NCI-H1436 (cell line): Measurements from ENCODE around the gene LIPC.

Source experiments
- DNase-seq: peaks from one replicate; lab custom pipeline; 2025; lab: John Stamatoyannopoulos, UW

The LIPC gene

DNA sequence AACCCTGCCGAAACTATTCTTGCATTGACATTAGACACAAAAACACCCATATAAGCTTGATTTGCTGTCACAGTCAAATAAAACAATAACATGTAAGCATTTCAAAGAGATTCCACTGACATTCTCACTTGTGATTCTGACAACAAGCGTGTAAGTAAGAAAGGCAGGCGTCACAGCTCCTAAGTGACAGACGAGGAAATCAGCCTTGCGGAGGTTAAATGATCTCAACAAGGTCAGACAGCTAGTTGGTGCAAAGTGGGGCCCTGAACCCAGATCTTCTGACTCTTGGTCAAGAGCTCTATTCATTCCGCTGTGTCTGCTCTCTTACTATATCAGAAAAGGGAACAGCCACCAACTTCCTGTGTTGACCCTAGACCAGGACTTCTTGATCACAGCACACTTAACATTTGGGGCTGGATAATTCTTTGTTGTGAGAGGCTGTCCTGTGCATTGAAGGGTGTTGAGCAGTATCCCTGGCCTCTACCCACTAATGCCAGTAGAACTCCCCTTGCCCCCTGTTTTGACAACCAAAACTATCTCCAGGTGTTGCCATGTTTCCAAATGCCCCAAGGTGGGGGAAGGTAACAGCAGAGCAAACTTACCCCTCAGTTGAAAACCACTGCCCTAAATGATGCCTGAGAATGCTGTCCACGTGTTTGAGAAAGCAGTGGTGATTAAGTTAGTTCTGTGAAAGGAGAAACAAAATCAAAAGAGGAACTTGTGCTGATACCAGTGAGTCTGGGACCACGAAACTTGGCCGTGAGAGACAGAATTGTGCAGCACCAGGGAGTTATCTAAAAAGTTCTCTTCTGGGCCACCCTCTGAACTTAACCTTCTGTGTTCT lies 86.1 kb downstream of the LIPC start:
- no peak for DNase-seq

GRCh38 chr15:58518626-58519025 lies 86.8 kb downstream of the LIPC start:
- no peak for DNase-seq

DNA sequence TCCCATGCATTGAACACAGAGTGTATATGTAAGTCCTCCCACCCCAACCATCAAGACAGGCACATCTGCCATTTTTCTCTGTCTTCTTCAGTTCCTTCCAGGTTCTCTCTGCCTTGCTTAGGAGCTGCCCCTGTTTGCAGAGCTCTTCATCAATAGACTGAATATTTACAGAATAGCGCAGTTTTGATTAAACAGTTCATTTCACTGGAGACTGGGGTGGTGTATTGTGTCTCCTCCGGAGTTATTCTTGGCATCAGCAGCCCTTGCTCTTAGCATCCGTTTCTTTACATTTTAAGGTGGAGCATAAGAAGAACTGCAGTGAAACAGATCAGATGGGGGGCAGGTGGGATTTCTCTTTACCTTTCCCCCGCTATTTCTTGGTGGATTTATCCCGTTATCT lies 87.7 kb downstream of the LIPC start:
- DNase-seq, result no peak

- no peak for DNase-seq
Measured at GRCh38 chr15:58520464-58520863, 88.7 kb downstream of the LIPC start.

DNA sequence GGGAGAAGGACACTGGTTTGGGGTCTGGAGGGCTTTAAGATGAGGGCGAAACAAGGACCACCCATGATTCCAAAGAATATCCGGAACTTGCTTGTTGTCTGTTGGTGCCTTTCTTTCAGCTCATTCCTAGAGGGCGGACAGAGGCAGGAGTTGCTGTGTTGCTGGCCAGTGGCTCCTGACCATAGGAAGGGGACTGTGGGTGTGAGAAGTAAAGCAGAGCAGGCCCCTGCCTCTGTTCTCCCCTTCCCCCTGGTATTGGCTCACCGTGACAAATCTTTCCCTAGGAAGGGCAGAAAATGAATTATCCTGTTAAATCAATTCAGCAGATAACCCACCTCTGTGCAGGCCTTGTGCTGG lies 89.1 kb downstream of the LIPC start:
- DNase-seq, result no peak

DNA sequence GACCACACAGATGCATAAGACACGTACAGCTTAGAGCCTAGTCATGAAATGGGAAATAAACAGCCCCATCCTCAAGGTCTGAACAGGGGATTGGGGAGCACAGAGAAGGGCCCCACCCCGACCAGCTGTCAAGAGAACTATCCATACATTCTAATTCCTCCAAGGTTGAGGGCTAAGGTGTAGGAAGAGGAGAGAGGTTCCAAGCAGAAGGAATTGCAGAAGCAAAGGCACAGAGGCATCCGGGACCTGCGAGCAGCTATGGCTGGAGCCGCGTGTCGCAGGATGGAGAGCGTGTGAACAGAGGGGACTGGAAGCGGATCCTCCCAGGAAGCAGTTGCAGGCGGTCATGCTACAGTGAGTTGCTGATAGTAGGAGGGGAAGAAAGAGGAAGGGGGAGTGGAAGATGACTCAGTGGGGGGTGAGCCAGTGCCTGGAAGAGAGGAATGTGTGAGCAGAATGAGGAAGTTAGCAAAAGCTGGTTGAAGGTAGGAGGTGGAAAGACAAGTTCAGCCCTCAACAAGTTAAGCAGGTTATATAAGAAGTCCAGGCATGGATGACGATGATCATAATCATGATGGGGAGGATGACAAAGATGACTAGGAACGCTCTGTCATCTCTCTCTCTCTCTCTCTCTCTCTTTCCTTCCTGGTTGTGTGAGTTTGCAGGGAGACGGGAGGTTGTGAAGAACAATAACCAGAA lies 89.7 kb downstream of the LIPC start:
- DNase-seq, result no peak

DNA sequence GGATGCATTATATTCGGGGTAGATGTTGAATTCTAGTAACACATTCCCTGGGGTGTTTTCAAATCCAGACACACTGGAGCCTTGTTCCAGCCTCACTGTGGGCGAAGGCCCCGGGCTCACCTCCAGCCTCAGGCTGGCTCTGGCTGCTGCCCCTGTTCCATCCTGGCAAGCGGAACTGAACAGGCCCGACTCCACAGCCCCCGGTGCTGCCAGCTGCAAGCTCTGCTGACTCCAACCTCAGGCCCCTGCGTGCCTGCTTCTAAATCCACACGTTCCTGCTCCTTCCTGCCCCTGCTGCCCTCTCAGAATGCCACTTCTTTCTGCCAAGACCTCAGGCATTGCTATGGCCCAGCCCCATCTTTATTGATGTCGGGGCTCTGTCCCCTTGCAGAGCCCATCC lies 90.6 kb downstream of the LIPC start:
- DNase-seq, result no peak

GRCh38 chr15:58522865-58523264 lies 91.1 kb downstream of the LIPC start:
- no peak for DNase-seq

DNA sequence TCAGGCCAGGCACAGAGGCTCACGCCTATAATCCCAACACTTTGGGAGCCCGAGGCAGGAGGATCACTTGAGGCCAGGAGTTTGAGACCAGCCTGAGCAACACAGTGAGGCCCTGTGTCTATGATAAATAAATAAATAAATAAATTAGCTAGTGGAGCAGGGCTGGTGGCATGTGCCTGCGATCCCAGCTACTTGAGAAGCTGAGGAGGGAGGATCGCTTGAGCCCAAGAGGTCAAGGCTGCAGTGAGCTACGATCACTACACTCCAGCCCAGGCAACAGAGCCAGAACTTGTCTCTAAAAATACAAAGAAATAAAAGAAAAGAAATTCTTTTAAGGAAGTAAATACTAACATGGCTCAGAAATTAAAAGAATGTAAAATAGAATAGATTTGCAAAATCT lies 91.8 kb downstream of the LIPC start:
- no peak for DNase-seq

- DNase-seq, result no peak
Measured at GRCh38 chr15:58524247-58524646, 92.5 kb downstream of the LIPC start.

DNA sequence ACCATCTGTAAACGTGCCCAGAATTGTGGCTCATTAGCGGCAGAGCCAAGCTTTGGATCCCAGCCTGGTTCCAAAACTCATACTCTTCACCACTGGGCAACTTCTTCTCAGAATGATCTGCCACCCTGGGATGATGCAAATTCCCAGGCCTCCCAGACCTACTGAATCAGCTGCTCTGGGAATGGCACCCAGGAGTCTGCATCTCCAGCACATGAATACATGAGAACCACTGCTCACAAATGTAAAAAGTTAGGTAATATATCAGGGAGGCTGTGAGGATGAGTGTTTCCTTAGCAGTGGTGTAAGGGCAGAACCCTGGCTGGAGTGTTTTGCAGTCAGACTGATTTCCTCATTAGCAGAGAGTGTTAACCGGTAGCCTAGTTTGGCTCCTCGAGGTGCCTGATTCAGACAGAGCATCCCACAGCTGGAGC lies 94.2 kb downstream of the LIPC start:
- no peak for DNase-seq

DNA sequence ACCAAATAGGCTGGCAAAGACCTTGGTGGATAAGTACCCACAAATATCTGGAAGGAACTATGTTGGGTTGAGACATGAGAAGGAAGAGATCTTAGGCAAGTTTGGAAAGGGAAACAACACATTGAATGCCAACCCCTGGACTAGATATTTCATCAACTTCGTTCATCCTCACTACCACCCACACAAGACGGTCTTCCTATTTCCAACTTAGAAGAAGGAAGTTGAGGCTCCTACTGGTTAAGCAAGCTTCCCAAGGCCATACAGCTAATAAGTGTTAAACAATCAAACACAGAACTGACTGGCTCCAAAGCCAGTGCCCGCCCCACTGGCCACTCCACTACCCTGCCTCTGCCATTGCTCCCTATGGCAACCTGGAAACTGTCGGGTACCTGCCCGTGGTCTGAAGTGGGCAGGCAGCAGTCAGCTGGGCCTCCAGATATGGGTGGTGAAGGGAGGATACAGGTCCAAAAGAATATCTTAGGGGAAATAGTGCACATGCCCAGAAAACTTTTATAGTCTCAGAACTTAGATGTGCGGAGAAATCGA lies 94.9 kb downstream of the LIPC start:
- DNase-seq, result no peak

GRCh38 chr15:58527573-58528187 lies 95.9 kb downstream of the LIPC start:
- no peak for DNase-seq

DNA sequence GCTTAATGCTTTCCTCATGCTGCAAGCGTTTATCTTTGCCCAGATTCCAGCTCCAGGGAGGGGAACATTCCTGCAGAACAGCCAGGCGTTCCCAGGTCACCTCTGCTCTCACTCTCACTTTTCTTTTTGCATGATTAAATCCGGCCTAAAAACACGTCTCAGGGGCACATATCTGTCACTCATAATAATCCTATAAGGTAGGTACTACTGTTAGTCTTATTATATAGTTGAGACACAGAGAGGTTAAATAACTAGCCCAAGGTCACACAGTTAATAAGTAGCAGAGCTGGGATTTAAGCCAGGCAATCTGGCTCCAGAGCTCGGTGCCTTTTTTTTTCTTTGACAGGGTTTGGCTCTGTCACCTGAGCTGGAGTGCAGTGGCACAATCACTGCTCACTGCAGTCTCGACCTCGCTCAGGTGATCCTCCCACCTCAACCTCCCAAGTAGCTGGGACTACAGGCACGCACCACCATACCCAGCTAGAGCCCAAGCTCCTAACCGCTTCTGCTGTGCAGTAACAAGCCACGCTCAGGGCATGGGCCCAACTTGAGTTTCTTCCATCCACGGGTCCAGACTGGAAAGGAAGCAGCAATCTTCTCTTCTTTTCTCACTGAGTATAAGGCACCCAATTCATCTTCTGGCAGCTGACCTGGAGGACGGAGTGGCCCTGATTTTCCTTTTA lies 96.5 kb downstream of the LIPC start:
- DNase-seq, result no peak

DNA sequence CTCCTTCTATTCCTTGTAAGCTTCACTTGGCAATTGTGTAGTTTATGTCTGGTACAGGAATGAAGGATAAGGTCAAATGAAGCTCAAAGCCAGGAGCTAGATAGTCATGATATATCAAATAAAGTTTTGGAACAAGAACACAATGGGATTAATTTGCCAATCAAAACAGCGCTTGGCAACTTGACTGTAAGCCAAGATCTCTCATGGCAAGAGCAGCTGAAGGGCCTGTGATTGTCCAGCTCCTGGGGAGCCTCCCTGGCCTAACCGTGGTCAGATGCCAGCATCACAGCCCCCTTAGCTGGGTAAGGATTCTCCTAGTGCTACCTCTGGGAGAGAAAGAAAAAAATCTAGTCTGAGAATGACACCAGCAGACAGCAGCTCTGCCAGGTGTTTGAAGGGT lies 97.2 kb downstream of the LIPC start:
- DNase-seq, result no peak

GRCh38 chr15:58530056-58530590 lies 98.3 kb downstream of the LIPC start:
- DNase-seq, result no peak

DNA sequence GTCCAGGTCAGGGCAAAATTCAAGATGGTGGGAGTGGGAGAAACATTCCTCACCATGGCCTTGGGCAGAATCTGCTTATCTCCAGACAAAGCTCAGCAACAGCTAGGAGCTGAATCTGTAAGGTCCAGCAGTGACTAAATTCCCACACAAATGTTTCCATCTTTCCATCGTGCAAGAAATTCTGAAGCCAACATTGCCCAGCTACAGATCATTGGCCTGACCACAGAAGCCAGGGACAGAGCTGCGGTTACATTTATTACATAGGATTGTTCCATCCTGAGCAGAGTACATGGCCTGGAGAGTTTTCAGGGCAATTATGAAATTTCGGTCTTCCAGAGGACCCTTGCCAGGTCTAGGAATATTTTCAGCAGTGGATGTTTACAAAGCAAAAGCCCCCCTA lies 100.3 kb downstream of the LIPC start:
- no peak for DNase-seq

GRCh38 chr15:58534556-58534955 lies 102.8 kb downstream of the LIPC start:
- DNase-seq, result no peak

DNA sequence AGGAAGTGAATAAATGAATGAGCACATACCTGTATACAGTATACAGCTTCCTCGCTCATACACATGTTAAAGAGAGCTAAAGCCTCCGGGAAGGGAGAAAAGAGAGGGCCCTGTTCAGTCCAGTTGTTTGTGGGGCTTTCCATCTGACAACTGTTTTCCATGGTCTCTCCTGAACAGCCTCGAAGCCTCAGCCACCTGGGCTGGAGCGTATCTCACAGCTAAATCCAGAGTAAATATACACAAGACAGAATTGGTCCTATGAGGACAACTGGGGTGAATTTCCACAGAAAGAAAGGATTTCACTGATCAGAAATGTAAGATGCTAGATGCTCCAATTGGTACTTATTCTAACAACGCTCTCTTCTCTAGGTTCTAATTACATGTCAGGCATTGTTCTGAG lies 103.5 kb downstream of the LIPC start:
- DNase-seq, result peak; percentile 44

- peak; percentile 48 for DNase-seq
Measured at GRCh38 chr15:58535894-58536293, 104.1 kb downstream of the LIPC start.

GRCh38 chr15:58536414-58536813 lies 104.6 kb downstream of the LIPC start:
- no peak for DNase-seq

DNA sequence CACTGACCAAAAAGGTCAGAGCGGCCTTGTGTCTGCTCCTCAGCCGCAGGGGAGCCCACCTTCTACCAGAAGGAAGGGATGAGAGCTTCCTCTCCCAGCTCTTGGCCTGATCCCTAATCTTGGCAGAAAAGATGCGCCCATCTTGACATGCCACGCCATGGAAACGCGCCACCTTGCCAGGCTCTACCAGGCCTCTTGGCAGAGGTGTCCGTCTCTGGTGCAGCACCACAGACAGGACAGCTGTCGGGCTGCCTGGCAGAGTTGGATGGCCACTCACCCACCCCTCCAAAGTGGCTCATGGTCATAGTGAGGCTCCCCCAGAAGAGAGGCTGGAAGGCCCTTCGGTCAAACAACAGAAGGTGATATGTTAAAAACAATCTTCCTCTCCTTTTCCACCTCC lies 105.2 kb downstream of the LIPC start:
- no peak for DNase-seq
